ENCODE data around the gene SSB.
"Not testable (repeated sequence)": the region's sequence is repeated elsewhere in the genome, so short reads cannot be mapped to it uniquely, and the experiment has no call there.

Gene SSB

DNA sequence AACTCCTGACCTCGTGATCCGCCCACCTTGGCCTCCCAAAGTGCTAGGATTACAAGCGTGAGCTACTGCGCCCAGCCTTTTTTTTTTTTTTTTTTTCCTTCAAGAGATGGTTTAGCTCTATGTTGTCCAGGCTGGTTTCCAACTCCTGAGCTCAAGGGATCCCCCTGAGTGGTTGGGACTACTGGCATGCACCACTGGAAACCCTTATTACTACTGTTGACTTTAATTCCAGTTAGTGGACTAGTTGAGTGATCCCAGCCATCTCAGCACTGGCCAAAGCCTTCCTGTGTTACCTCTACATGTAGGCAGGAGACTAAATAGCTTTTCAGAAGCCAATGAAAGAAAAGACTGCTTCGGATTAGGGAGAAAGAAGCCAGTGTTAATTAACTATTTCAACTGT is 8.1 kb upstream of the SSB start:
- DNase-seq = no peak

GRCh38 chr2:169795181-169795580 is 3.5 kb upstream of the SSB start:
- no peak for DNase-seq

DNA sequence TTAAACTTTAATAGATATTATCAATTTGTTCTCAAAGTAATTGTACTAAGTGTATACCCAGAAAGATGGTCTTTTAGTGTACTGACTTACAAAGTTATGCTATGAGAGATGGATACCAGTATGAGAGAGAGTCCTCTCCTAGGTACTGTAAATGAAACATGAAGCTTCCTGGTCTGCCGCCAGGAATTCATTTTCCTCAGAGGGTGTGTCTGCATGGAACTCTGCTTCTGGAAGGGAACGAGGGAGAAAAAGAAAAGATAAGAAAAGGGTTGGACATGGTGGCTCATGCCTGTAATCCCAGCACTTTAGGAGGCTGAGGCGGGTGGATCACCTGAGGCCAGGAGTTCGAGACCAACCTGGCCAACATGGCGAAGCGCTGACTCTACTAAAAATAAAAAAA is 2.2 kb upstream of the SSB start:
- DNase-seq = no peak

DNA sequence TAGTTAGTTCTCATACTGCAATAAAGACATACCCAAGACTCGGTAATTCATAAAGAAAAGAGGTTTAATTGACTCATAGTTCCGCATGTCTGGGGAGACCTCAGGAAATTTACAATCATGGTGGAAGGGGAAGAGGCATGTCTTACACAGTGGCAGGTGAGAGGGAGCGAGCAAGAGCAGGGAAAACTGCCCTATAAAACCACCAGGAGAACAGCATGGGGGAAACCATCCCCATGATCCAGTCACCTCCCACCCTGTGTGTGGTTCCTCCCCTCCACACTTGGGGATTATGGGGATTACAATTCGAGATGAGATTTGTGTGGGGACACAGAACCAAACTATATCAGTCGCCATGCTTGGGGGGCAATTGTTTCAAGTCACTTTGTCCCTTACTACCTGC is 1.1 kb upstream of the SSB start:
- no peak for DNase-seq

DNA sequence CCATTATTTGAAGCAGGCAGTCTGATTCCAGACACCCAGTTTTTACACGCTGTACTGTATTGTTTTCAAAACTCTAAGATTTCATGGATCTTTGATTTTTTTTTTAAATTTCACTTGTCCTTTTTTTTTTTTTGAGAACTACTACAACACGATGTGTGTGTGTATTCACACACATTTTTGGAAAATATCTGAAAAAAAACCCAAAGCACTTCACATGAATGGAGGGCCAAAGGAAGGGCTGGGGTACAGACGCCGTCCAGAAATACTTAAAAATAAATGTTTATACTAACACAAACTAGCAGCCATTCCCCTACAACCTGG is 314 bp upstream of the SSB start:
- no peak for DNase-seq

- no peak for DNase-seq
Observed at GRCh38 chr2:169803480-169803879, 4.8 kb downstream of the SSB start.

GRCh38 chr2:169806586-169806985 is 7.9 kb downstream of the SSB start:
- no peak for DNase-seq

- DNase-seq = no peak
Observed at GRCh38 chr2:169808221-169808620, 9.6 kb downstream of the SSB start.

- no peak for DNase-seq
Observed at GRCh38 chr2:169815849-169816248, 17.2 kb downstream of the SSB start.

DNA sequence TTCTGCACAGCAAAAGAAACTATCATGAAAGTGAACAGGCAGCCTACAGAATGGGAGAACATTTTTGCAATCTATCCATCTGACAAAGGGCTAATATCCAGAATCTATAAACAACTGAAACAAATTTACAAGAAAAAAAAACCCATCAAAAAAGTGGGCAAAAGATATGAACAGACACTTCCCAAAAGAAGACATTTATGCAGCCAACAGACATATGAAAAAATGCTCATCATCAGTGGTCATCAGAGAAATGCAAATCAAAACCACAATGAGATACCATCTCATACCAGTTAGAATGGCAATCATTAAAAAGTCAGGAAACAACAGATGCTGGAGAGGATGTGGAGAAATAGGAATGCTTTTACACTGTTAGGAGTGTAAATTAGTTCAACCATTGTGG is 18.3 kb downstream of the SSB start:
- DNase-seq = not testable (repeated sequence)

DNA sequence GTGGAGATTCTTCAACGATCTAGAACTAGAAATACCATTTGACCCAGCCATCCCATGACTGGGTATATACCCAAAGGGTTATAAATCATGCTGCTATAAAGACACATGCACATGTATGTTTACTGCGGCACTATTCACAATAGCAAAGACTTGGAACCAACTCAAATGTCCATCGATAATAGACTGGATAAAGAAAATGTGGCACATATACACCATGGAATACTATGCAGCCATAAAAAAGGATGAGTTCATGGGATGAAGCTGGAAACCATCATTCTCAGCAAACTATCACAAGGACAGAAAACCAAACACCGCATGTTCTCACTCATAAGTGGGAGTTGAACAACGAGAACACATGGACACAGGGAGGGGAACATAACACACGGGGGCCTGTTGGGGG is 18.7 kb downstream of the SSB start:
- not testable (repeated sequence) for DNase-seq

GRCh38 chr2:169818241-169818640 is 19.6 kb downstream of the SSB start:
- no peak for DNase-seq

GRCh38 chr2:169819106-169819505 is 20.4 kb downstream of the SSB start:
- no peak for DNase-seq

DNA sequence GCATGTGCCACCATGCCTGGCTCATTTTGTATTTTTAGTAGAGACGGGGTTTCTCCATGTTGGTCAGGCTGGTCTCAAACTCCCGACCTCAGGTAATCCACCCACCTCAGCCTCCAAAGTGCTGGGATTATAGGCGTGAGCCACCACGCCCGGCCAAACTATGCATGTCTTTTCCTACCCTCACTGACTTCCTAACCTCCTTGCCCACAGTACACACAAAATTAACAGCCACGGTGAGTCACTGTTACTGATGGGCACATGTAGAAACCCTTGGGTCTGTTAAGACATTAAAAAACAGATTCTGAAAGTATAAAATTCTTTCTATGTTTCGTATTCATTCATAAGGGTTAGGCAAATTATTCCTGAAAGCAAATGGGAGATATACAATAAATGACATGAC is 21.4 kb downstream of the SSB start:
- not testable (repeated sequence) for DNase-seq

DNA sequence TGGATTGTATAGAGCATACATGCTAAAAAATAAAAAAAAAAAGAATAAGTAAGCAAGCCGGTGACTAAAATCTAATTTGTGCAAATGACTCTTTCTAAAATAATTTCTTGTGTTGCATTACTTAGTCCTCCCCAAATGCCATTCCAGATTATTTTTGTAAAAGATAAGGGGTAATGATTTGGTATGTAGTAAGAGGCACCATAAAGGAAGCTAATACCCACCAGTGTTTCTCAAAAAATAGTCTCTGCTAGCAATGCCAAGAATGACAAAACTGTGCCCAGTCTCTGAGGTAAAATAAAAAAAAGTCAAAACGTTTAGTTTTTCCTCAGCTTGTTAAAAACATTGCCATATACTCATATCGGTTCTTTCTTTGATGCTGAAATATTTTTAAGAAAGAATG is 23.4 kb downstream of the SSB start:
- DNase-seq = no peak

GRCh38 chr2:169822785-169823392 is 24.2 kb downstream of the SSB start:
- DNase-seq = no peak

DNA sequence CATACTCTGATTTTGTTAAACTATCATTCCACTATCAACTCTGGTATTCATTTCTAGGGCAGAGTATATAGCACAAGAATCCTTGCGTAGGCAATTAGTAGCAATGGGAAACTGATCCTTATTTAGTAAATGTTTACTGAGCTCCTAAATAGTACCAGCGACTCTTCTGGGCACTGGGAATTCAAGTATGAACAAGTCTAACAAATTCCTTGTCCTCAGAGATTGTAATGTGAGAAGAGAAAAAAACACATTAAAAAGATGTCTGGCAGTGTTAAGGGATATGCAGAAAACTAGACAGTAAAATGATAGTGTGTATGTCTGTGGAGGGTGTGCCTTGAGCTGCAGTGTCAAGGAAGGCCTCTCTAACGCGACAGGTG is 25.3 kb downstream of the SSB start:
- peak; percentile 51 for DNase-seq

- peak; percentile 32 for DNase-seq
Observed at GRCh38 chr2:169824373-169825333, 26.0 kb downstream of the SSB start, which contains the start of gene METTL5. TSS of gene METTL5 (minus strand) at chr2:169824905. CDS start at chr2:169824597, 308 bp downstream.

- peak; percentile 47 for DNase-seq
Observed at GRCh38 chr2:169827272-169828140, 28.8 kb downstream of the SSB start, which contains the start of gene UBR3. TSS of gene UBR3 (plus strand) at chr2:169827454. CDS start at chr2:169827508, 54 bp downstream.

DNA sequence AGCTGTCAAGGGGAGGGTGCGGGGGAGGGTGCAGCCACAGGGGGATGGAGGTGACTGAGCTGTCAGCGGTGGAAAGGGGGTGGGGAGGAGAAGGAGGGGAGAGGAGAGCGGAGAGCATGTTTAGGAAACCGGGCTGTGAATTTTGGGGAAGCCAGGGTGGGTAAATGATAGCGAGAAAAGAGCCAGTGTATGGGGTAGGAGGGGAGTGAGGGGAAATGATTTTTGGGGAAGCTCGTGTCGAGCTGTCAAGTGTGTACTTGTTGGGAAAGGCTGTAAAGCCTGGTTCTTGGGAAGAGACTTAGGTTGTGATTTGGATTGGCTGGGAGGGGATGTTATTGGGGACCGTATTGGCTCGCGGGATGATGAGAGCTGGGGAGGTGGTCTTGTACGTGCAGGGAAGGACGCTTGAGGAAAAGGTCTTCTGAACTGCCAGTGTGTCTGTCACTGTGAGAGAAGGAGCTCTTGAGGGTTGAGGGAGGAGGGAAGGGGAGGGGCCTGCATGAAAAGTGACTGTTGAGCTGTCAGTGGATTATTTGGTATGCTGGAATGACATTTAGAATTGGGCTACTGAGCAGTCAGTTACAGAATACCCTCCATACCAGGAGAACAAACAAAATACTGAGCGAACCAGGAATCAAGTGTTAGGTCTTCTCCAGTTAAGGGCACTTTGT is 29.6 kb downstream of the SSB start:
- peak; percentile 40 for DNase-seq

GRCh38 chr2:169834401-169834800 is 35.7 kb downstream of the SSB start:
- no peak for DNase-seq

DNA sequence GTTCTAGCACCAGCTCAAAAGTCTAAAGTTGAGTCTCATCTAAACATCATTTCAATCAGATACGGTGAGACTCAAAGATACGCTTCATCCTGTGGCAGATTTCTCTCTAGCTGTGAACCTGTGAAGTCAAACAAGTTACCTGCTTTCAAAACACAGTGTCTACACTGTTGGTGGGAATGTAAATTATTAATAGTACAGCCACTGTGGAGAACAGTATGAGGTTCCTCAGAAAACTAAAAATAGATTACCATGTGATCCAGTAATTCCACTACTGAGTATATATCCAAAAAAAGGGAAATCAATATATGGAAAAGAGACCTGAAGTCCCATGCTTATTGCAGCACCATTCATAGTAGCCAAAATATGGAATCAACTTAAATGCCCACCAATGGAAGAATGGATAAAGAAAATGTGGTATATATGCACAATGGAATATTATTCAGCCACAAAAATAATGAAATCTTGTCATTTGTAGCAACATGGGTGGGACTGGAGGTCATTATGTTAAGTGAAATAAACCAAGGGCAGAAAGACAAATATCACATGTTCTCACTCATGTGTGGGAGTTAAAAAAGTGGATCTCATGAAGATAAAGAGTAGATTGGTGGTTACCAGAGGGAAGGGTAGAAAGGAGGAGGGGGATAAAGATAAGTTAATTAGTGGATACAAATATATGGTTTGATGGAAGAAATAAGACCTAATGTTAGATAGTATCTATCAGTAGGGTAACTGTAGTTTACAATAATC is 40.2 kb downstream of the SSB start:
- DNase-seq = no peak

Measured in NCI-H2029 treated with DMSO at 0.1 percent for 48 hours (cell line).